ENCODE results near the gene MINDY2. TPM values are rescaled to one million over a fixed set of nuclear protein-coding genes. Genes with fewer than 3 reads are reported as not detected.

The MINDY2 gene
- polyA plus RNA-seq, 1 experiment = 7.8 TPM

DNA sequence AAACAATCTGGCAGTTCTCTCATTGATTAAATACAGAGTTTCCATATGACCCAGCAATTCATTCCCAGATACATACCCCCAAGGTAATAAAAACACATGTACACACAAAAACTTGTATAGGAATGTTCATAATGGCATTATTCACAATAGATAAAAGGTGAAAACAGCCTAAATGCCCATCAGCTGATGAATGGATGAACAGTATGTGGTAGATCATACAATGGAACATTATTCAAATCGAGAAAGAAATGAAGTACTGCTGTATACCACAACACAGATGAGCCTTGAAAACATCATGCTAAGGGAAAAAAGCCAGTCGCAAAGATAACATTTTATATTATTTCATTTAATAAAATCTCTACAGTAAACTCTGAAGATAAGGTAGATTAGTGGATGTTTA is 91.2 kb downstream of the MINDY2 start:
- POLR2A ChIA-PET = no interaction called here
- TF ChIP-seq, protein P1, sequence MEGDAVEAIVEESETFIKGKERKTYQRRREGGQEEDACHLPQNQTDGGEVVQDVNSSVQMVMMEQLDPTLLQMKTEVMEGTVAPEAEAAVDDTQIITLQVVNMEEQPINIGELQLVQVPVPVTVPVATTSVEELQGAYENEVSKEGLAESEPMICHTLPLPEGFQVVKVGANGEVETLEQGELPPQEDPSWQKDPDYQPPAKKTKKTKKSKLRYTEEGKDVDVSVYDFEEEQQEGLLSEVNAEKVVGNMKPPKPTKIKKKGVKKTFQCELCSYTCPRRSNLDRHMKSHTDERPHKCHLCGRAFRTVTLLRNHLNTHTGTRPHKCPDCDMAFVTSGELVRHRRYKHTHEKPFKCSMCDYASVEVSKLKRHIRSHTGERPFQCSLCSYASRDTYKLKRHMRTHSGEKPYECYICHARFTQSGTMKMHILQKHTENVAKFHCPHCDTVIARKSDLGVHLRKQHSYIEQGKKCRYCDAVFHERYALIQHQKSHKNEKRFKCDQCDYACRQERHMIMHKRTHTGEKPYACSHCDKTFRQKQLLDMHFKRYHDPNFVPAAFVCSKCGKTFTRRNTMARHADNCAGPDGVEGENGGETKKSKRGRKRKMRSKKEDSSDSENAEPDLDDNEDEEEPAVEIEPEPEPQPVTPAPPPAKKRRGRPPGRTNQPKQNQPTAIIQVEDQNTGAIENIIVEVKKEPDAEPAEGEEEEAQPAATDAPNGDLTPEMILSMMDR (IDR thresholded peaks at IDR 0.05; ENCODE audit: insufficient read depth, low read depth, low read length) = no peak
- H3K27me3 ChIP-seq (ENCODE audit: control insufficient read depth, insufficient read depth, low read length) = no peaks in the 10 kb centered on the region
- CTCF ChIA-PET = interaction anchor here (1.1 kb wide), 1 partner anchor 631 kb away, joined by 3 read pairs; no protein-coding TSS in a partner anchor
- no peak overlapping the region for H3K4me3 ChIP-seq (ENCODE audit: low read depth, low read length)
- no peaks in the 10 kb centered on the region for H3K36me3 ChIP-seq (ENCODE audit: control insufficient read depth, insufficient read depth, low read length)
- DNase-seq (ENCODE audit: low read depth) = no peak

DNA sequence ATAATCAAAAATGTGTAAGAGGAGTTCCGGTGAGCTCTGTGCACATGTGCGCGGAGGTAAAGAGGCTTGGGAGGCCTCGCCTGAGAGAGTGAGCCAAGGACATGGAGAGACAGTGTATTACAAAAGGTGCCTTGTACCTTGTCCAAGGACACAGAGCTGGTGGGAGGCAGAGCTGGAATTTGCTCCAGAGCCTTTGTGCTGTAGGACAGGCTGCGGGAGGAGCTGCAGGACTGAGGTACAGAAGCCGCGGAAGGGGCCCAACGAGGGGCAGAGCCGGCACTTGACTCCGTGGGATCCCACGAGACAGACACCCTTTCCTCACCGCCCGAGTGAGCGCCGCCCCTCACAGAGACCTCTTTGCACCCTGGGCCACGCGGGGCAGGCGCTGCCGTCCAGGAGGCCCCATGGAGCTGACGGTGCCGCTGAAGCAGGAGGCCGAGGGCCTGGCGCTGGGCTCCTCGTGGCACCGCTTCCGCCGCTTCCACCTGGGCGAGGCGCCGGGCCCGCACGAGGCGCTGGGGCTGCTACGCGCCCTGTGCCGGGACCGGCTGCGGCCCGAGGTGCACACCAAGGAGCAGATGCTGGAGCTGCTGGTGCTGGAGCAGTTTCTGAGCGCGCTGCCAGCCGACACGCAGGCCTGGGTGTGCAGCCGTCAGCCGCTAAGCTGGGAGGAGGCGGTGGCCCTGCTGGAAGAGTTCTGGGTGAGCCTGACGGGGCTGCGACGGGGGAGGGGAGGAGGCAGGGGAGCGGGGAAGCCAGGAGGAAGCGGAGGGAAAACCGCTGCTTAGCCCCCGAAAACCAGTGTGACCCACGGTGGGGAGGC is 93.7 kb downstream of the MINDY2 start:
- POLR2A ChIA-PET = no interaction called here
- no peak for DNase-seq (ENCODE audit: low read depth)
- H3K36me3 ChIP-seq (ENCODE audit: control insufficient read depth, insufficient read depth, low read length) = no peaks in the 10 kb centered on the region
- CTCF ChIA-PET = interaction anchor here (1.0 kb wide), 1 partner anchor 35 kb away, joined by 3 read pairs; no protein-coding TSS in a partner anchor
- no peaks in the 10 kb centered on the region for H3K27me3 ChIP-seq (ENCODE audit: control insufficient read depth, insufficient read depth, low read length)
- H3K4me3 ChIP-seq (ENCODE audit: low read depth, low read length) = no peak overlapping the region
- TF ChIP-seq, protein P1 (IDR thresholded peaks at IDR 0.05; ENCODE audit: insufficient read depth, low read depth, low read length) = no peak

DNA sequence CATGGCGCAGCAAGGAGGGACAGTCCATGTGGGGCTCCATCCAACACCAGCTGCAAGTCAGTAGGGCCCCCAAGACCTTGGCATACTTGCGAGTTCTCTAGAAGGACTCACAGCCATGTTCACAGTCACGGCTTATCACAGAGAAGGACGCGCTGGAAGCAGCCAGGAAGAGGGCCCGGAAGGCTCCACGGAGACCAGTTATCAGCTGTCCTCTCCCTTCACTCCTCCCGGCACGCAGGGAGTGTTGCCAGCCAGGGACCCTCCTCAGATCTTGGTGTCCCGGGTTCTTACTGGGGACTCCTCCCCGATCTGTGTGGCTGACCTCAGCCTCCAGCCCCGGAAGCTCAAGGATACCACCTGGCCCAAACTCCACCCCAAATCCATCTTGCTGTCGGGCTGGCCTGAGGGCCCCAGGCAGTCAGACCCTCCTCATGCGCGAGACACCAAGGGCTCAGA is 94.4 kb downstream of the MINDY2 start:
- no peaks in the 10 kb centered on the region for H3K36me3 ChIP-seq (ENCODE audit: control insufficient read depth, insufficient read depth, low read length)
- no peaks in the 10 kb centered on the region for H3K27me3 ChIP-seq (ENCODE audit: control insufficient read depth, insufficient read depth, low read length)
- ChIA-PET POLR2A (no interaction called here), CTCF (interaction anchor here (1.0 kb wide), 1 partner anchor 35 kb away, joined by 3 read pairs; no protein-coding TSS in a partner anchor)
- no peak for DNase-seq (ENCODE audit: low read depth)
- TF ChIP-seq, protein P1 (IDR thresholded peaks at IDR 0.05; ENCODE audit: insufficient read depth, low read depth, low read length) = no peak
- H3K4me3 ChIP-seq (ENCODE audit: low read depth, low read length) = no peak overlapping the region

DNA sequence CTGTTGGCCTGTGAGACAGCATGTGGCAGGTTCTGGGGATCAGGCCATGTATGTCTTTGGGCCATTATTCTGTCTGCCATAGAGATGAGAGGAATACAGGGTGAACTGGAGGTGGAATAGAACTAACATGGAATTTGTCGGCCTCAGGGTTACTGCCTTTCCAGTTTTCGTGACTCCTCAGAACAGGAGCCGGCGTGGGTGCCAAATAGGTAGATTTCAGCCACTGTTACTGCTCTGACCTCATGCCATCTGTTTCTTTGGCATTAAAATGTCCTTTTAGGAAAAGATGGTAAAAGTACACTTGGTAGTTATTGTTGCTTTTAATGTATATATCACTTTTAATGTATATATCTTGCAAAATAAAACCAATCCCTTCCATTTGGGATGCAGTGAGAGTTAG is 96.8 kb downstream of the MINDY2 start:
- ChIA-PET POLR2A (no interaction called here), CTCF (no interaction called here)
- Histone ChIP-seq H3K36me3 (ENCODE audit: control insufficient read depth, insufficient read depth, low read length) (no peaks in the 10 kb centered on the region), H3K4me3 (ENCODE audit: low read depth, low read length) (no peak overlapping the region), H3K27me3 (ENCODE audit: control insufficient read depth, insufficient read depth, low read length) (no peaks in the 10 kb centered on the region)
- DNase-seq (ENCODE audit: low read depth) = no peak
- TF ChIP-seq, protein P1 (IDR thresholded peaks at IDR 0.05; ENCODE audit: insufficient read depth, low read depth, low read length) = no peak

DNA sequence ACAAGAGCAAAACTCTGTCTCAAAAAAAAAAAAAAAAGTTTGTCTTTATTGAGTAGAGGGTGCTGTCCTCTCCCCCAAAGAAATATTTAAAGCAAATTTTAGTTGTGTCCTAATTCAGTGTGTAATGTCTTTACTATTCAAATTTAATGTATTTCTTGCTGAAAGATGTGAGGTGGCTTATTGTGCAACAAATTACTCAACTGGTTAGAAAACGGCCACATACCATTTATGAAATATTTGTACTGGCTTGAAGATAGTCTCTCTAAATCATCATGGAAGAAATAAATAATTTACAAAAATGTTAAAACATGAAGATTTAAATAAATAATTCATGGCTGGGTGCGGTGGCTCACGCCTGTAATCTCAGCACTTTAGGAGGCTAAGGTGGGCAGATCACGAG is 99.3 kb downstream of the MINDY2 start:
- ChIA-PET POLR2A (no interaction called here), CTCF (interaction anchor here (0.6 kb wide), 2 partner anchors 297 to 640 kb away, joined by 3 read pairs; no protein-coding TSS in a partner anchor)
- no peaks in the 10 kb centered on the region for H3K27me3 ChIP-seq (ENCODE audit: control insufficient read depth, insufficient read depth, low read length)
- H3K36me3 ChIP-seq (ENCODE audit: control insufficient read depth, insufficient read depth, low read length) = no peaks in the 10 kb centered on the region
- no peak for DNase-seq (ENCODE audit: low read depth)
- TF ChIP-seq, protein P1 (IDR thresholded peaks at IDR 0.05; ENCODE audit: insufficient read depth, low read depth, low read length) = no peak
- no peak overlapping the region for H3K4me3 ChIP-seq (ENCODE audit: low read depth, low read length)
